ENCODE results near the gene PAX6.

DNA sequence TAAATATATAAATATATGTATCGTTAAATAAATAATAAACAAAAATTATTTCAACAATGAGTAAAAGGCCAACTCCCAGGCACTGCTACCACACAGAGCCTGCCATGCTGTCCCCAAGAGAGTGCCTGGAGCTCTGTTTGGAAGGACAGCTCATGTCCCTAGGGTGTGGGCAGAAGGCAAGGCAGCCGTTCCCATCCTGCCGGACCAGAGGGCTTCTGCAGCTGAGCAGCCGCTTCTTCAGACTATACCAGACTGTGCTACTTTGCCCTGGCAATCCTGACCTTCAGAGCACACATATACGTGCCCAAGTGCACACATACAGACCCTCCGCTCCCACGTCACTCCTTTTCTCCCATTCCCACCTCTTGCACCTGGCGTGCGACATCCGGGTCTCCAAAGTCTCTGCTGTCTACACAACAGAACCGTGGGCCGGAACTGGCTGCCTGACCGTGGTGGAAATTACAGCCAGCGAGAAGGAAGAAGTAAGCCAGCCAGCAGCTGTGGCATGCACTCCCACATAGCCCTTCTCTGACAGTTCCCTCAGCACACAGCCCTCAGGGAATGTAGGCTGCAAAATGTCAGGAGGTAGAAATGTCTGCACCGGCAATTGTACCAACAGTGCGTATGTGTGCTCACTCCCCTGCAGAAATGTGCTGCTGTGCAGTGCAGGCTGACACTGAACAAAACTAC is 24.0 kb downstream of the PAX6 start:
- TF ChIP-seq OTX1 (CRISPR knock-in tag; IDR thresholded peaks at IDR 0.05) (no peak), SRF (CRISPR knock-in tag; IDR thresholded peaks at IDR 0.05) (no peak), RAD21 (CRISPR knock-in tag; conservative IDR thresholded peaks at IDR 0.05 in 1 of 2, IDR thresholded peaks at IDR 0.05 in 1 of 2) (no peak), PHF21A (IDR thresholded peaks at IDR 0.05; ENCODE audit: borderline replicate concordance, low read depth) (no peak), ZNF24 (IDR thresholded peaks at IDR 0.05) (no peak), NR2C2 (CRISPR knock-in tag; IDR thresholded peaks at IDR 0.05) (no peak), NR2C2 (tag; IDR thresholded peaks at IDR 0.05) (no peak), NR1H2 (CRISPR knock-in tag; IDR thresholded peaks at IDR 0.05) (no peak)
- TF ChIP-seq, protein P1, sequence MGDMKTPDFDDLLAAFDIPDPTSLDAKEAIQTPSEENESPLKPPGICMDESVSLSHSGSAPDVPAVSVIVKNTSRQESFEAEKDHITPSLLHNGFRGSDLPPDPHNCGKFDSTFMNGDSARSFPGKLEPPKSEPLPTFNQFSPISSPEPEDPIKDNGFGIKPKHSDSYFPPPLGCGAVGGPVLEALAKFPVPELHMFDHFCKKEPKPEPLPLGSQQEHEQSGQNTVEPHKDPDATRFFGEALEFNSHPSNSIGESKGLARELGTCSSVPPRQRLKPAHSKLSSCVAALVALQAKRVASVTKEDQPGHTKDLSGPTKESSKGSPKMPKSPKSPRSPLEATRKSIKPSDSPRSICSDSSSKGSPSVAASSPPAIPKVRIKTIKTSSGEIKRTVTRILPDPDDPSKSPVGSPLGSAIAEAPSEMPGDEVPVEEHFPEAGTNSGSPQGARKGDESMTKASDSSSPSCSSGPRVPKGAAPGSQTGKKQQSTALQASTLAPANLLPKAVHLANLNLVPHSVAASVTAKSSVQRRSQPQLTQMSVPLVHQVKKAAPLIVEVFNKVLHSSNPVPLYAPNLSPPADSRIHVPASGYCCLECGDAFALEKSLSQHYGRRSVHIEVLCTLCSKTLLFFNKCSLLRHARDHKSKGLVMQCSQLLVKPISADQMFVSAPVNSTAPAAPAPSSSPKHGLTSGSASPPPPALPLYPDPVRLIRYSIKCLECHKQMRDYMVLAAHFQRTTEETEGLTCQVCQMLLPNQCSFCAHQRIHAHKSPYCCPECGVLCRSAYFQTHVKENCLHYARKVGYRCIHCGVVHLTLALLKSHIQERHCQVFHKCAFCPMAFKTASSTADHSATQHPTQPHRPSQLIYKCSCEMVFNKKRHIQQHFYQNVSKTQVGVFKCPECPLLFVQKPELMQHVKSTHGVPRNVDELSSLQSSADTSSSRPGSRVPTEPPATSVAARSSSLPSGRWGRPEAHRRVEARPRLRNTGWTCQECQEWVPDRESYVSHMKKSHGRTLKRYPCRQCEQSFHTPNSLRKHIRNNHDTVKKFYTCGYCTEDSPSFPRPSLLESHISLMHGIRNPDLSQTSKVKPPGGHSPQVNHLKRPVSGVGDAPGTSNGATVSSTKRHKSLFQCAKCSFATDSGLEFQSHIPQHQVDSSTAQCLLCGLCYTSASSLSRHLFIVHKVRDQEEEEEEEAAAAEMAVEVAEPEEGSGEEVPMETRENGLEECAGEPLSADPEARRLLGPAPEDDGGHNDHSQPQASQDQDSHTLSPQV (IDR thresholded peaks at IDR 0.05), result no peak

Measured in K562 (cell line).